H1 (cell line): ENCODE data around the gene SYCE1L. TPM values are rescaled to one million over a fixed set of nuclear protein-coding genes. Genes with fewer than 3 reads are reported as not detected.
A peak's percentile ranks its signal among the peaks of the same experiment; 100 is the strongest.

ENCODE experiments used
- CTCF ChIA-PET: fragments of 300-600 bp; sonication (Branson Sonifier 250); formaldehyde crosslinking; loops from one replicate; lab custom pipeline; 2021; ENCODE audit not compliant: partially characterized antibody; lab: Charles Lee
- POLR2A ChIA-PET: fragments of 300-600 bp; sonication (Branson Sonifier 250); formaldehyde crosslinking; loops from one replicate; lab custom pipeline; 2021; ENCODE audit warnings: inconsistent platforms; ENCODE audit not compliant: partially characterized antibody; lab: Charles Lee
- DNase-seq, 2 experiments: peaks; one replicate each; pipeline versions ENCODE4 v3.0.0 to v3.0.0-alpha.2; 2010 to 2022; ENCODE audit warnings: low spot score in 2 of 2, low read depth in 1 of 2, mixed read lengths in 1 of 2
- FAIRE-seq: peaks from 2 replicates; lab custom pipeline; 2011; peaks lifted over from hg19 to GRCh38; lab: Jason Lieb, UNC
- H2AFZ ChIP-seq: 2 replicates; pipeline ENCODE4 v1.8.1; 2012; ENCODE audit warnings: low read length, inconsistent platforms
- H2AK5ac ChIP-seq: 2 replicates; pipeline ENCODE4 v1.6.1; 2013; ENCODE audit warnings: low read depth, low read length
- H2BK120ac ChIP-seq: replicated peaks from 2 replicates; pipeline ENCODE3; 2013; ENCODE audit warnings: low read depth, low read length, inconsistent platforms
- H2BK12ac ChIP-seq: 2 replicates; pipeline ENCODE4 v1.6.1; 2013; ENCODE audit warnings: low read depth, low read length
- H2BK15ac ChIP-seq: 2 replicates; pipeline ENCODE4 v1.6.1; 2013; ENCODE audit warnings: low read length
- H2BK20ac ChIP-seq: 2 replicates; pipeline ENCODE4 v1.6.1; 2013; ENCODE audit warnings: low read length
- H2BK5ac ChIP-seq: 2 replicates; pipeline ENCODE4 v1.6.1; 2013; ENCODE audit warnings: low read depth, low read length
- H3K14ac ChIP-seq: 2 replicates; pipeline ENCODE4 v1.6.1; 2013; ENCODE audit warnings: inconsistent platforms; ENCODE audit not compliant: insufficient read length
- H3K18ac ChIP-seq: 2 replicates; pipeline ENCODE4 v1.6.1; 2013; ENCODE audit warnings: low read length; ENCODE audit errors: extremely low read depth
- H3K23ac ChIP-seq: 2 replicates; pipeline ENCODE4 v1.6.1; 2013; ENCODE audit warnings: inconsistent platforms; ENCODE audit not compliant: insufficient read length
- H3K23me2 ChIP-seq: 2 replicates; pipeline ENCODE4 v1.6.1; 2013; ENCODE audit warnings: low read depth, low read length
- H3K27ac ChIP-seq: 2 replicates; pipeline ENCODE4 v1.6.1; 2011; ENCODE audit warnings: low read depth, low read length, inconsistent platforms
- H3K27me3 ChIP-seq, 4 experiments: replicated peaks in 1 of 4; 1 replicate in 1 of 4; 2 replicates in 3 of 4; pipeline versions ENCODE4 v1.6.1 to v1.8.1; 2011 to 2013; ENCODE audit warnings: low read length in 3 of 4, mild to moderate bottlenecking in 3 of 4, inconsistent platforms in 2 of 4, mixed read lengths in 2 of 4, moderate library complexity in 1 of 4; ENCODE audit not compliant: control insufficient read depth in 3 of 4, insufficient read depth in 3 of 4; ENCODE audit errors: extremely low read depth in 1 of 4
- H3K36me3 ChIP-seq, 4 experiments: 2 replicates each; pipeline versions ENCODE4 v1.6.1 to v1.8.1; 2011 to 2013; ENCODE audit warnings: mild to moderate bottlenecking in 4 of 4, low read length in 3 of 4, moderate library complexity in 2 of 4, control low read depth in 1 of 4, inconsistent platforms in 1 of 4; ENCODE audit not compliant: insufficient read depth in 4 of 4, control insufficient read depth in 2 of 4
- H3K4ac ChIP-seq: replicated peaks from 2 replicates; pipeline ENCODE3; 2013; ENCODE audit warnings: low read length, low read depth, mixed read lengths, inconsistent platforms; ENCODE audit not compliant: insufficient read length
- H3K4me1 ChIP-seq, 4 experiments: replicated peaks in 1 of 4; 1 replicate in 1 of 4; 2 replicates in 3 of 4; pipeline versions ENCODE4 v1.6.1 to v1.8.1; 2011 to 2013; ENCODE audit warnings: low read length in 3 of 4, inconsistent platforms in 2 of 4, mixed read lengths in 1 of 4; ENCODE audit not compliant: insufficient read depth in 4 of 4, control insufficient read depth in 3 of 4
- H3K4me2 ChIP-seq, 2 experiments: 2 replicates each; pipeline versions ENCODE4 v1.6.1 to v1.8.1; 2011 to 2013; ENCODE audit warnings: low read depth in 2 of 2, low read length in 2 of 2, control low read depth in 1 of 2, inconsistent platforms in 1 of 2, mild to moderate bottlenecking in 1 of 2; ENCODE audit not compliant: insufficient read depth in 1 of 2
- H3K4me3 ChIP-seq, 4 experiments: fragments of 200-600, 300-600 bp in 1 of 4; sonication (generic), shearing (Covaris generic), sonication (Bioruptor Twin) in 1 of 4; 2 replicates each; pipeline versions ENCODE4 v1.5.1 to v1.8.1; 2011 to 2016; ENCODE audit warnings: low read length in 4 of 4, low read depth in 3 of 4, control low read depth in 2 of 4, inconsistent platforms in 2 of 4, mild to moderate bottlenecking in 2 of 4, mixed read lengths in 1 of 4, moderate library complexity in 1 of 4; ENCODE audit not compliant: insufficient read depth in 2 of 4; ENCODE audit errors: extremely low read depth in 1 of 4
- H3K56ac ChIP-seq: replicated peaks from 2 replicates; pipeline ENCODE3; 2013; ENCODE audit warnings: low read depth, mild to moderate bottlenecking, mixed read lengths, low read length, inconsistent platforms; ENCODE audit not compliant: insufficient read length
- H3K79me1 ChIP-seq: 2 replicates; pipeline ENCODE4 v1.6.1; 2013; ENCODE audit warnings: low read depth, low read length, control low read depth
- H3K79me2 ChIP-seq, 2 experiments: 2 replicates each; pipeline versions ENCODE4 v1.6.1 to v1.8.1; 2012 to 2013; ENCODE audit warnings: low read length in 2 of 2, mild to moderate bottlenecking in 2 of 2, inconsistent platforms in 1 of 2; ENCODE audit not compliant: insufficient read depth in 2 of 2, control insufficient read depth in 1 of 2
- H3K9ac ChIP-seq, 4 experiments: replicated peaks in 1 of 4; 1 replicate in 1 of 4; 2 replicates in 3 of 4; pipeline versions ENCODE4 v1.6.1 to v1.8.1; 2011 to 2013; ENCODE audit warnings: low read depth in 3 of 4, low read length in 3 of 4, control low read depth in 2 of 4, mild to moderate bottlenecking in 2 of 4, moderate library complexity in 2 of 4, inconsistent platforms in 1 of 4; ENCODE audit errors: extremely low read depth in 1 of 4
- H3K9me3 ChIP-seq, 2 experiments: 2 replicates each; pipeline versions ENCODE4 v1.6.1 to v1.8.1; 2012 to 2013; ENCODE audit warnings: mild to moderate bottlenecking in 2 of 2, moderate library complexity in 2 of 2, control low read depth in 1 of 2, inconsistent platforms in 1 of 2, low read depth in 1 of 2, low read length in 1 of 2, mixed read lengths in 1 of 2; ENCODE audit not compliant: insufficient read depth in 2 of 2
- H4K20me1 ChIP-seq, 2 experiments: replicated peaks in 1 of 2; 2 replicates each; pipeline versions ENCODE3 to v1.8.1; 2011 to 2013; ENCODE audit warnings: inconsistent platforms in 2 of 2, low read length in 2 of 2, mild to moderate bottlenecking in 1 of 2; ENCODE audit not compliant: insufficient read depth in 2 of 2, control insufficient read depth in 1 of 2
- H4K5ac ChIP-seq: 2 replicates; pipeline ENCODE4 v1.6.1; 2013; ENCODE audit warnings: low read length, low read depth, mixed read lengths, inconsistent platforms; ENCODE audit not compliant: insufficient read length
- H4K8ac ChIP-seq: 2 replicates; pipeline ENCODE4 v1.8.0; 2013; ENCODE audit warnings: mild to moderate bottlenecking, moderate library complexity, low read length, inconsistent platforms; ENCODE audit not compliant: insufficient read depth; ENCODE audit errors: extremely low read depth
- H4K91ac ChIP-seq: replicated peaks from 2 replicates; pipeline ENCODE3; 2013; ENCODE audit warnings: low read length, mixed read lengths, inconsistent platforms; ENCODE audit not compliant: insufficient read length
- CTCF ChIP-seq, 3 experiments: IDR thresholded peaks; 1 replicate in 2 of 3; 2 replicates in 1 of 3; pipeline versions ENCODE4 v1.5.1 to v1.6.1; 2011; ENCODE audit warnings: low read length in 3 of 3, mild to moderate bottlenecking in 3 of 3, inconsistent platforms in 2 of 3, low read depth in 1 of 3, moderate library complexity in 1 of 3; ENCODE audit not compliant: insufficient read depth in 1 of 3; ENCODE audit errors: control extremely low read depth in 1 of 3
- E2F6 ChIP-seq: IDR thresholded peaks from 2 replicates; pipeline ENCODE4 v1.6.1; 2012; ENCODE audit warnings: inconsistent platforms
- HDAC6 ChIP-seq: IDR thresholded peaks from one replicate; pipeline ENCODE4 v1.7.1; 2012; ENCODE audit warnings: low read depth, mild to moderate bottlenecking, inconsistent platforms, low read length, moderate library complexity
- JUN ChIP-seq: IDR thresholded peaks from 2 replicates; pipeline ENCODE4 v1.6.1; 2011; ENCODE audit warnings: low read depth, mild to moderate bottlenecking, improper control_type of control experiment, low read length
- JUND ChIP-seq: IDR thresholded peaks from 2 replicates; pipeline ENCODE4 v1.6.1; 2011; ENCODE audit warnings: mild to moderate bottlenecking, improper control_type of control experiment, low read length
- NANOG ChIP-seq: IDR thresholded peaks from 2 replicates; pipeline ENCODE4 v1.6.1; 2011; ENCODE audit warnings: low read length, low read depth, mild to moderate bottlenecking, inconsistent platforms; ENCODE audit not compliant: insufficient read depth, poor library complexity, severe bottlenecking
- POLR2AphosphoS5 ChIP-seq: IDR thresholded peaks from 2 replicates; pipeline ENCODE4 v1.6.1; 2011; ENCODE audit warnings: low read depth, low read length
- RFX5 ChIP-seq: IDR thresholded peaks from 2 replicates; pipeline ENCODE4 v1.6.1; 2011; ENCODE audit warnings: low read depth, low read length, improper control_type of control experiment, borderline replicate concordance
- SIX5 ChIP-seq: IDR thresholded peaks from 2 replicates; pipeline ENCODE4 v1.6.1; 2011; ENCODE audit warnings: mild to moderate bottlenecking, low read depth, low read length
- SP1 ChIP-seq: IDR thresholded peaks from 2 replicates; pipeline ENCODE4 v1.6.1; 2011; ENCODE audit warnings: low read depth, low read length
- SRF ChIP-seq: IDR thresholded peaks from 2 replicates; pipeline ENCODE4 v1.6.1; 2011; ENCODE audit warnings: mild to moderate bottlenecking, low read depth, low read length, moderate library complexity
- YY1 ChIP-seq: IDR thresholded peaks from 2 replicates; pipeline ENCODE4 v1.6.1; 2011; ENCODE audit warnings: low read depth, mild to moderate bottlenecking, low read length
- WGBS, 2 experiments: shearing (Covaris generic) in 1 of 2; methylation state at CpG; one replicate each; pipeline versions ENCODE4 v1.1.6 to v1.1.7; 2013 to 2015; ENCODE audit warnings: low lambda C conversion rate in 2 of 2, mixed read lengths in 2 of 2, inconsistent platforms in 1 of 2, low coverage in 1 of 2, missing lambda C conversion rate in 1 of 2; ENCODE audit not compliant: insufficient replicate concordance in 2 of 2, insufficient coverage in 1 of 2, insufficient read length in 1 of 2; ENCODE audit errors: extremely low coverage in 1 of 2, missing lambda C conversion rate in 1 of 2; 5-methylcytosine and 5-hydroxymethylcytosine counted together
- polyA plus RNA-seq, 7 experiments: library from polyadenylated mRNA; depleted of rRNA in 3 of 7; stranded (reverse) in 5 of 7; unstranded in 2 of 7; fragments of >200 nt in 5 of 7; fragments of 200-250 nt in 2 of 7; gene quantifications; 1 replicate in 5 of 7; 2 replicates in 1 of 7; 4 replicates in 1 of 7; pipeline versions ENCODE4 v1.2.1 to v1.2.3, GENCODE V29; 2011 to 2013; ENCODE audit warnings: missing spikeins in 2 of 7, mixed read lengths in 2 of 7
- total RNA-seq: library from RNA; stranded (reverse); fragmentation: NEBNext Ultra II Directional; extraction: Animal tissue kit (Norgen Biotek cat#: 25700); gene quantifications from 2 replicates; pipeline ENCODE4 v1.2.1, GENCODE V29; 2021

SYCE1L gene
- total and polyA plus RNA-seq, 2 of the 8 experiments (the other 6 are each of a cell fraction or from before 2014, with no cell fraction given) = 5.8 to 6.8 TPM

- H3K79me2 ChIP-seq = no peaks in the 10 kb centered on the region
- H3K23ac ChIP-seq = no peak overlapping the region
- no peaks in the 10 kb centered on the region for H3K36me3 ChIP-seq
- H3K4me1 ChIP-seq = no peaks in the 10 kb centered on the region
- no peak overlapping the region for H3K14ac ChIP-seq
- H2BK12ac ChIP-seq = no peak overlapping the region
- H2BK20ac ChIP-seq = no peak overlapping the region
- no peak overlapping the region for H3K56ac ChIP-seq
- H4K20me1 ChIP-seq = no peaks in the 10 kb centered on the region
- H3K27me3 ChIP-seq = no peaks in the 10 kb centered on the region
- no peak overlapping the region for H3K4me3 ChIP-seq
- no peak overlapping the region for H3K18ac ChIP-seq
- no peaks in the 10 kb centered on the region for H3K79me1 ChIP-seq
- no peak overlapping the region for H2BK5ac ChIP-seq
- H4K8ac ChIP-seq = no peak overlapping the region
- H2AFZ ChIP-seq = no peak overlapping the region
- H2BK15ac ChIP-seq = no peak overlapping the region
- ChIA-PET POLR2A (interaction anchor here (0.8 kb wide), 1 partner anchor 10 kb away, joined by 3 read pairs; no protein-coding TSS in a partner anchor), CTCF (interaction anchor here (0.9 to 1.7 kb wide), 4 partner anchors 9 to 338 kb away, joined by 3 to 7 read pairs (median 4); partner anchors contain the start of gene ADAMTS18)
- DNase-seq (no peak), FAIRE-seq (no peak)
- no peak overlapping the region for H3K27ac ChIP-seq
- no peak overlapping the region for H2AK5ac ChIP-seq
- H3K9ac ChIP-seq = peak overlapping the region in 1 of 4 experiments; percentile 8; a peak in 1 of 7 replicates
- H3K4me2 ChIP-seq = no peak overlapping the region
- no peak overlapping the region for H4K5ac ChIP-seq
- H4K91ac ChIP-seq = no peak overlapping the region
- 97% methylated on average over 2 of the region's 2 CpGs; no CpG with 5 or more reads in 1 of the 2 experiments for WGBS, 2 experiments
- H3K4ac ChIP-seq = no peak overlapping the region
- no peak overlapping the region for H2BK120ac ChIP-seq
- H3K23me2 ChIP-seq = no peaks in the 10 kb centered on the region
- H3K9me3 ChIP-seq = no peaks in the 10 kb centered on the region
- TF ChIP-seq JUND (no peak), POLR2AphosphoS5 (no peak), HDAC6 (no peak), SRF (no peak), YY1 (no peak), E2F6 (no peak), CTCF (IDR thresholded peaks at IDR 0.05; ENCODE audit: control extremely low read depth in 1 of 3, insufficient read depth in 1 of 3, low read depth in 1 of 3, low read length in 3 of 3) (no peak), JUN (no peak), SIX5 (no peak), RFX5 (no peak), SP1 (no peak), NANOG (no peak)
These were observed 46.9 kb downstream of the SYCE1L start for GRCh38 chr16:77246150-77246549.
